Activated CD4-positive, alpha-beta T cell treated with anti-CD3 and anti-CD28 coated beads, Interleukin-2, Interleukin-6, amounts not matched to agents 100 ng/mL and 50 ng/mL, durations not matched to agents 16 hours and 8 hours (primary cell): ENCODE measurements around the gene DZANK1.
"Not testable (repeated sequence)": the region's sequence is repeated elsewhere in the genome, so short reads cannot be mapped to it uniquely, and the experiment has no call there.

Source experiments
- DNase-seq: peaks from one replicate; pipeline ENCODE4 v3.0.0-alpha.2; 2020

Gene DZANK1

DNA sequence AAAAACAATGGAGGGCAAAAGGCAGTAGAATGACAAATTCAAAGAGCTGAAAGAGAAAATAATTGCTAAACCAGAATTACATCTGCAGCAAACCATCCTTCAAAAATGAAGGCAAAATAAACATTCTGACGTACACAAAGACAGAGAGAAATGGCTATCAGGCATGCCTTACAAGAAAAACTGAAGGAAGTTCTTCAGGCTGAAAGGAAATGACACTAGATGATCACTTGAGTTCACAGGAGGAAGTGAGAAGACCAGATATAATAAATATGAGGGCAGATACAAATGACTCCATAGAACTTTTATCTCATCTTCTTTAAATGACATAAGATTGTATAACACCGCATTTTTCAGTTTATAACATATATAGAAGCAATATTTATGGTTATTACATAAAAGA is 30.0 kb downstream of the DZANK1 start:
- DNase-seq = no peak

DNA sequence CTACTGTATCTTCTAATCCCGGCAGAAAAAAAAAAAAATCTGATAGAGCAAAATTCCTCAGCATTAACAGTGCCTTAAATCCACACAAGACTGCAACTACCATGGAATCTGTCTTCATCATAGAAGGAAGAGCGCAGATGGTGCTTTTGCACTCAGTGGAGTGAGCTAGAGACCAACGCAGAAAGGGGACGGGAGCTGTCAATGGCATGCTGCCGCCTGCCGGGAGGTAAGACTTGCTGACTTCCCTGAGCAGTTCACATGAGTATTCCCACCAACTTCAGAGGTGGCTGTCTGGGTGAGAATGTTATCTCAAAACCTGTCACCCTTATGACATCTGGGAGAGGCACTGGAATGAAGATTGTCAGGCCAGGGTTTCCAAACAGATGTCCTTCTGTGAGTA is 35.6 kb downstream of the DZANK1 start:
- no peak for DNase-seq

DNA sequence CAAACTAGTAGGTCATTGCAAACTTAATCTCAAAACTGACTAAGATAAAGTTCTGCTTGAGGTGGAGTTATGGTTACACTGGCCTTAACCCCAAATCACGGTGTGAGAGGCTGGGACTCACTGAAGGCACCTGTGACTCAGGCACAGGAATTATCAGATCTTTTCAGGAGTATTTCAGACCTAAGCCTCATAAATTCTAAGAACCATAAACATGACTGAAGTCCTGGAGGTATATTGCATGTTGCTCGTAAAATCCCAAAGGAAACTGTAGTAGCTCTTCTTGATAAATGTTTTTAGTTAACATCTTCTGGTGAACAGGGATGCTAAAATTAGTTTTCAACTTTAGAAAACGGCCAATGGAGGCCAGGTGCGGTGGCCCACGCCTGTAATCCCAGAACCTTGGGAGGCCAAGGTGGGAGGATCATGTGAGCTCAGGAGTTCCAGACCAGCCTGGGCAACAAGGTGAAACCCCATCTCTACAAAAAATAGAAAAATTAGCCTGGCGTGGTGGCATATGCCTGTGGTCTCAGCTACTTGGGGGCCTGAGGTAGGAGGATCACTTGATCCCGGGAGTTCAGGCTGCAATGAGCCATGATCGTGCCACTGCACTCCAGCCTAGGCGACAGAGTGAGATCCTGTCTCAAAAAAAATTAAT is 36.5 kb downstream of the DZANK1 start:
- no peak for DNase-seq

DNA sequence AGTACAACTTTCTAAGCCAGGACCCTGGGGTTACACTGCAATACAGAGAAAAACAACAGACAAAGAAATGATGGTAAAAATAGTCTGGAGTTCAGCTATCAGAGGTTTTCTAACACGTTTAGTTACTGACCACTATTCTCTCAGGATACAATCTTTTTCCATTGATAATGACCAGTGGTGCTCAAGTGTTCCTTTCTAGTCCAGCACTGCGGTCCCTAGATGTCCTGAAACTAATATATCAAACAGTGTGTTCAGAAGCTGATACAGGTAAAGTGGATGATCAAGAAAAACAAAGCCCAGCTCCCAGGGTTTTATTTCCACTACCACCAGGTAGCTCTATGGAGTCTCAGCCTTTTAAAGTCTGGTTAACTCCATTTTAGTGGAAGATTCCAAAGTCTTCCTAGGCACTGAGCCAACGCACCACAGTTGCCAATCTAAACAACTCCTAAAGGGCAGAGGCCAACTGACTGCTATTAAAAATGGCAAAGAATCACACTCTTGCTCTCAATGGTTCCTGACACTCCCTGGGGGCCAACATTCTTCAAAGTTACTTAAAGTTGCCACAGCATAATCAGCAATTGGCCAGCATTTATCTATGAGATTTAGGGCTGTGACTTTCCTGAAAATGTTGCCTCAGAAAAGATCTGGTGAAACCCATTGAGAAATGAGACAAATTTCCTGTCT is 38.2 kb downstream of the DZANK1 start:
- DNase-seq = no peak

DNA sequence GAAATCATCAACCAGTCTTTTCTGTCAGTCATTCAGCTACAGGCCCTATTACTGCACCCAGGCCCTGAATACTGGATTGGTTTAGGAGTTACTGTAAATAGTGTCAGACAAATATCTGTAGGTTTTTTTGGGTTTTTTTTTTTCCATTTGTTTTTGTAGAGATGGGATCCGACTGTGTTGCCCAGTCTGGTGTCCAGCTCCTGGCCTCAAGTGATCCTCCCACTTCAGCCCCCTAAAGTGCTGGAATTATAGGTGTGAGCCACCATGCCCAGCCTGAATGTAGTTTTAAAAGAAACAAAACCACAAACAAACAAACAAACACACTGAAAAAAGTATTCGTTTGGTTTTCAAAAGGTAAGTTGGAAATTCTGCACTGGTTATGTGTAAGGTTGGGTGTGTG is 39.6 kb downstream of the DZANK1 start:
- DNase-seq = no peak

DNA sequence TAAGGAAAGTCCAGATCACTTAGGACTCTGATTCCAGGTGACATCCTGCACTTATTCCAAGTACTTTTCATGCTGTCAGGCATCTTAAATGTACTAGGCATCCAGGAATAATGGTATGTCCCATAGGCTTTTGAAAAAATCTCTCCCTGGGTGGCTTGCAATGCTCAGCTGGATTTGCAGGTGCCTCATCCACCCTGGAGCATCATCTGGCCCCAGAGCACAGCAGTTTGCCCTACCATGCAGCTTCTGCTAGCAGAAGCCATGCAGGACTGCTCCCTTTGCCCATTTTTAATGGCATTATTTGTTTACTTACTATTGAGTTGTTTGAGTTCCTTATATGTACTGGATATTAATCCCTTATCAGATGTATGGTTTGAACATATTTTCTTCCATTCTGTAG is 45.2 kb downstream of the DZANK1 start:
- no peak for DNase-seq

DNA sequence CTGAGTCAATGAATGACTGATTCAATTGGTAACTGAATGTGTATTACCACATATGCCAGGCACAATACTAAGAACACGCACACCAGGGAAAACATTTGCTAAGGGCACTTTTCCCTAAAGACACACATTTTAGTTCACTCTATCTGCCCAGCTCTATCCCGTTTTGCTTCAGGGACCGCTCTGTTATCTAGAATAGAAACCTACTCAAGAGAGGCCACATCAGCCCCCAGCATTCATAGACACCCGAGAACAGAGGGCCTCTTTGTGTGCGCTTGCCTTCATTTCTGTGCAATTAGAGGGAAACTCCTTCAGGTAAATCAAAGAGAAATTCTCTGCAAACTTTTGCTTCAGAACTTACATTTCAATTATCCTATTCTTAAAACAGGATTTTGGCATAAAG is 50.3 kb downstream of the DZANK1 start:
- DNase-seq = no peak

DNA sequence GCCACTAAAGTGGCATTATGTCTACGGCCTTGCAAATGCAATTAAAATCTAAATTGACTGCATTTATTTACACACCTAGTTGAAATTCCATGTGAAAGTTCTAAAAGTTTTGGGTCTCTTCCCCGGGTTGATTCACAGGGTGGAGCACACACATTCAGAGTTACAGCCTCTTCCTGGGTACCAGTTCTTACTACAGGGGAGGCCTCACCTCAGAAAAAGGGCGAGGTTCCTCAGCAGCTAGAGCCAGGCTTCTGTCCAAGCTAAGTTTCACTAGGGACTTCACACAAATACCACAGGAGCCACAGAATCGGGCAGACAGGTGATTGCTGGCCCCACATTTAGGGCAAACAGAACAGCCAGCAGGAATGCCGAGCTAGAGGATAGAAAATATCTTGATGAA is 52.7 kb downstream of the DZANK1 start:
- no peak for DNase-seq

DNA sequence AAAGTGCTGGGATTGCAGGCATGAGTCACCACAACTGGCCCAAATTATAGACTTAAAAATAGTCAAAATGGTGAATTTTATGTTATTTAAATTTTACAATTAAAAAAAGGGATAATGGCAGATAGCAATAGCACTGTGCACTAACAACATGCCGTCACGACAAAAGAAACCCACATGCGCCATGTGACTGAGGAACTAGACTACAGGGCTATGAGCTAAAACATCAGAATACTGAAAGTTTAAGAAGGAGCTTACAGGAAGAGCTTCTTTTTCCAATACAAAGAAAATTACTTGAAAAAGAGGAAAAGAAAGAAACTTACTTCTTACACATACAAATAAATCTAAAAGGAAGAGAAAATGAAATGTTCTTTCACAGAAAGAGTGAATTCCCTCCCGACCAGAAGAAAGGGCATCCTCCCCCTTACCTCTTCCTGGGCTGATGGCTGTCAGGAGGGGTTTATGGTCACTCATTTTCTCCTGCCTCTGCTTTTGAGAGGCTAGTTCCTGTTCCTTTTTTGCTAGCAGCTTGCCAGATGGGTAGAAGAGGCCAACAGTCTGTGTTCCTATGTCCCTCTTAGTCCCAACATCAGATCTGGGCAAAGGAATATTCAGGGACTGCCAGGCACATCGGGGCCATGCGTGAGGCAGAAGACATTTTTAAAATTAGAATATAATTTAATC is 54.5 kb downstream of the DZANK1 start:
- DNase-seq = no peak

DNA sequence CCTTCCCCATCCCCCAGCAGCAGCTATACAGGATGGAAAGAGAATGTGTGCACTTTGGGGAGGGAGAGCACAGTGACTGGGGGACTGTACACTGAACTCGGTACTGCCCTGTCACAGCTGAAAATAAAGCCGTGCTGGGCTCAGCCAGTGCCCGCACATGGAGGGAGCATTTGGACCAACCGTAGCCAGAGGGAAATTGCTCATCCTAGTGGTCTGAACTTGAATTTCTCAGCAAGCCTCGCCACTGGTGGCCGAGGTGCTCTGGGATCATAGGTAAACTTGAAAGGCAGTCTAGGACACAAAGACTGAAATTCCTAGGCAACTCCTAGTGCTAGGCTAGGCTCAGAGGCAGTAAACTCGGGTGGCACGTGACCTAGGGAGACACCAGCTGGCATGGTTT is 61.0 kb downstream of the DZANK1 start:
- DNase-seq = no peak

DNA sequence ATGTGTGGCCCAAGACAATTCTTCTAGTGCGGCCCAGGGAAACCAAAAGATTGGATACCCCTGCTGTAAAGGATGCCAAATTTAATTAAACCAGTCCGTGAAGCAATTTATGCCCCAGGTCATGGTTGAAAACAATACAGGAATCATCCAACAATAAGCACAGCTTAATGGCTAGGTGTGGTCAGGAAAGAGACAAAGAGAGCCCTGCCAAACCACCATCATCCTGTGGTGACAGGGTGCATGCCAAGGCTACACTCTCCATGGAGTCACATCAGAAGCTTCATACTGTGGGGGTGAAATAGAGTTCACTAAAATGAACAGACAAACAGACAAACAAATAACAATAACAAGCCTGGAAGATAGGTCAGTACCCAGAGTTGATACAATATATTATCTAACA is 62.7 kb downstream of the DZANK1 start:
- no peak for DNase-seq

DNA sequence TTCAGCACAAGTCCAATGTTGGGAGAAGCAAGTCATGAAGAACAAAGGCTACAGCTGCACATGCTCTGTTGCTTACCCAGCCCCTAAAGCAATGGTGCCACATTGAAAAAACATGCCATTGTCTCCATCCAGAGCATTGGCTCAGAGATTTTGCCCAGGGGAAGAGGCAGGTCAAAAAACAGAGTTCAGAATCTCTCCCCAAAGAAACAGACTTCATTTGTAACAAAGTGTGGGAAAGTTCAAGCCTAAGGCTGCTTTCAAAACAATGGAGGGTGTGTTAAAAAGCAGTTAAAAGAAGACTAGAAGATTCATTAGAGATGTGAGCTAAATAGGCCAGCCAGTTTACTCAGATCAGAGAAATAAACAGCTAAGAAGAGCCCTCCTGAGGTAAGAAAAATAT is 63.6 kb downstream of the DZANK1 start:
- no peak for DNase-seq

DNA sequence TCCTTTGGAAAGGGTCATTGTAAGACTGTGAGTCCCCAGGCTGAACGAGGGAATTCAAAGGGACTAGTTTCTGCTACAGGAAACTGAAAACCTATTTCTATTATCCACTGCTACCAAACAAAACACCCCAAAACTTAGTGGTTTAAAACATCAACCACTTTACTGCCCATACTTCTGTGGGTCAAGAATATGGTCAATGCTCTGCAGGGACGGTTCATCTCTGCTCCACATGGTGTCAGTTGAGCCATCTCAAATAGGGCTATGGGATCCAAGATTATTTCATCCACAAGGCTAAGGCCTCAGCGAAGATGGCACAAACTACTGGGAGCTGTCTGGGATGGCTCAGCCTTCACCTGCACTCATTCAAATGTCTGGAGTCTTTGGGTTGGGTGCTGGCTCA is 65.5 kb downstream of the DZANK1 start:
- DNase-seq = no peak

DNA sequence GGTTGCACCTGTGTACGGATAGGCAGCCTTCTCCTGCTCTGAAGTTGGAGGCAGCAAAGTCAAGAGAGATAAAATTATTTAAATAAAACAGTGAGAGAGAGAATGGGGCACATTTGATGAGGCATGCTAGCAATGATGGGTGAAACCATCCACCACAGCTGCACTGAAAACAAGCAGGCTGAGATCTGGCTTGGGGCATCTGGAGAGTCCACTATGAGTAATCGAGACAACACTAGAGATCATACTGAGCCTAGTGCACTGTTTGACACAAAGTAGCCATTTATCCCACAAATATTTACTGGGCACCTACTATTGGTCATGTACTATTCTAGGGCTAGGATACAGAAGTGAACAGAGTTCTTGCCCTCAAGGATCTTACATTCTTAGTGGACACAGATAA is 66.4 kb downstream of the DZANK1 start:
- no peak for DNase-seq

DNA sequence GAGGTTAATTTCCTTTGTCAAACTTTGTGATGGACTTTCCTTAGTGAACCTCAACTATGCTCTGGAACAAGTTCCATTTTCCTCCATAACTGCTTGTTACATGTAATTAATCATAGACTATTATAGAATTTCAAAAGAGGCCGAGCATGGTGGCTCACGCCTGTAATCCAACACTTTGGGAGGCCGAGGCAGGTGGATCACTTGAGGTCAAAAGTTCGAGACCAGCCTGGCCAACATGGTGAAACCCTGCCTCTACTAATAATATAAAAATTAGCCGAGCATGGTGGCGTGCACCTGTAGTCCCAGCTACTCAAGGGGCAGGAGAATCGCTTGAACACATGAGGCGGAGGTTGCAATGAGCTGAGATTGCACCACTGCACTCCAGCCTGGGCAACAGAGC is 68.1 kb downstream of the DZANK1 start:
- DNase-seq = not testable (repeated sequence)

DNA sequence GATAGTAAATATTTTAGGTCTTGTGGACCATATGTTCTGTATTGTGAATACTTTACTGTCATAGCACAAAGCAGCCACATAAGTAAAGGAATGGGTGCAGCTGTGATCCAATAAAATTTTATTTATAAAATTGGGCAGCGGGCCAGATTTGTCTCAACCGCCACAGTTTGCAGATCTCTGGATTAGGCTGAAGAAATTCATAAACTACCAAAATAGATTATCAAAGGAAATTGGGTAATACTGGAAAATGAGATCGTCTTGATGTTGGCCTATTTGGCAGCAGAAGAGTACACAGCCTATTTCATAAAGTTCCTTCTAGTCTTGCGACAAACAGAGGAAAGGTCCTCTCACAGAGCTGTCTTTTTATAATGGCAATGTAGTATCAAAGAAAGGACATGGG is 69.8 kb downstream of the DZANK1 start:
- DNase-seq = no peak

DNA sequence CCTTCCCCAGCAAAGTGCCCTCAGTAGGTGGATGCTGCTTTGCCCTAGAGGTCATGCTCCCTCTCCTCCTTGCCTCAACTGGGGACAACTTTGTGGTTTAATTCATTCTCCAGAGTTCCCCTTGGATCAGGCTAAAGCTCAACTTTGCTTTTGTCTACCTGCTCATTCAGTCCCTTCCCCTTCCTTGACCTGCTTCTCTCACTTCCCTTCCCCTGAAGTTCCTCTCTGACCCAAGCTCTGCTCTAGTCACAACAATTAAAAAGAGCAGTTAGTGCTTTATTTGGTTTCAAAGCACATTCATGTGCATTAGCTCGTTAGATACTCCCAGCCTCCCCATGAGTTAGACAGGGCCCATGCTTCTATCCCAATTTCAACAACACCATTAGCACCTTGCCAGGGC is 71.3 kb downstream of the DZANK1 start:
- no peak for DNase-seq

DNA sequence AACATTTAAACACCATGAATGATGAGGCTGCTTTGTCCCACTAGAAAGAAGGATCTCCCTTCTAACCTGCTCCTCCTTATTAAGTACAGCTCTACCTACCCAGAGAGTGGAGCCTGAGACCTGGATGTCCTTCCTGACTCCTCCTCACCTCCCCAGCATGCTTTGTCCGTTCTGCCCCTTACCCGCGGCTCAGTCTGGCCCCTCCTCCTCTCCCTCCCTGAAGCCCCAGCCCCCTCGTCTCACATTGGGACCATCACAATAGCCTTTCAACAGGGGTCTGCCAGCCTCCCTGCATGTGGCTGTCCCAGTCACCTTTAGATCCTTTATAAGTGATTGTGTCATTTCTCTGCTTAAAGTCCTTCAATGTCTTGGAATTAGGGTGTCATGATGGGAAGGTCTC is 72.5 kb downstream of the DZANK1 start:
- no peak for DNase-seq

DNA sequence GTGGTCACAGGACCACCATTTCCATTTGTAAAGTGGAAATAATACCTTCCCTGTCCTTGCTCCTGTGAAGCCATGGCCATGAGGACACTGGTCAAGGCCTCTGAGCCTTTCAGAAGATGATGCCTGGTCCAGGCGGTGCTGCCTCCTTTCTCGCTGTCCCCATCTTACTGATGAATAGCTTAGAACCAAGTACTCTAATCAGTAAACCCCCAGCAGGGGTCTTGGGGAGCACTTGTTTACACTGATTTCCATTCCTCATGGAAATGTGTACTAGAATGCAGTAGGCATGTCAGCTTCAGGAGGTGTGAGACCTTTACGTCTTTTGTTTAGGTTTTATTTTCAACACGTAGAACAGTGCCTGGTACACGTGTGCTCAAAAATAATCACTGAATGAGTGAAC is 75.1 kb downstream of the DZANK1 start:
- no peak for DNase-seq

DNA sequence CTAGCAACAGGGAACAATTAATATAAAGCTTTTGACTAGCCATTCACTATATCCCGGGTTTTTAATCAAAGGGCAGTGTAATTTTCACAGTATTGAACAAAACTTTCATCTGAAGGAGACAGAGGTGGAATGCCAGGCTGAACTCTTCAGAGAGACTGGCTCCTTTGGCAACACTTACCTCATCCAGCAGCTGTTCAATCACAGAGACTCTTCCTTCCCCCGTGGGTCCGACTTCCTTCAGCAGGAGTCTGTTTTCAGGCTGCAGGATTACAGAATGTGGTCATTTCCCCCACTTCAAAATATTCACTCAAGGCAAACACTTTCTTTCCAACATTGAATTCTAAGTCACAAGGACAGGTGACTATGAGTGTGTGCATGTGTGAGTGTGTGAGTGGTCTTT is 76.6 kb downstream of the DZANK1 start:
- no peak for DNase-seq

DNA sequence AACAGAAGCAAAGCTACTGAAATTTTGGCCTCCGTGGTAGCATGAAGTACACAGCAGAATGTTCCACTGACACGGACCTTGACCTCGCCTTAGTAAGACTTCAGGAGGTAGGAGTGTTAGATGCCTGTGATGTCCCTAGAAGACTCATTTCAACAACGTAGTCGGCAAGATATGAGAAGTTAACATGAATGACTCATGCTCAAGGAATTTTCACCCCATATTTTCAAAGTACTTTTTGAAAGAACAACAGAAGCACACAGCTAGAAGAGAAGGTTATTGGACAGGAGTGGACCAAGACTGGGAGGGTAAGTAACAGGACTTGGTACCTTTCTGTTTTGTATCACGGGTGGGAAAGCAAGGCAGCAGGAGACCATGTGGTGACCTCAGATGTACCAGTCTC is 78.0 kb downstream of the DZANK1 start:
- no peak for DNase-seq

DNA sequence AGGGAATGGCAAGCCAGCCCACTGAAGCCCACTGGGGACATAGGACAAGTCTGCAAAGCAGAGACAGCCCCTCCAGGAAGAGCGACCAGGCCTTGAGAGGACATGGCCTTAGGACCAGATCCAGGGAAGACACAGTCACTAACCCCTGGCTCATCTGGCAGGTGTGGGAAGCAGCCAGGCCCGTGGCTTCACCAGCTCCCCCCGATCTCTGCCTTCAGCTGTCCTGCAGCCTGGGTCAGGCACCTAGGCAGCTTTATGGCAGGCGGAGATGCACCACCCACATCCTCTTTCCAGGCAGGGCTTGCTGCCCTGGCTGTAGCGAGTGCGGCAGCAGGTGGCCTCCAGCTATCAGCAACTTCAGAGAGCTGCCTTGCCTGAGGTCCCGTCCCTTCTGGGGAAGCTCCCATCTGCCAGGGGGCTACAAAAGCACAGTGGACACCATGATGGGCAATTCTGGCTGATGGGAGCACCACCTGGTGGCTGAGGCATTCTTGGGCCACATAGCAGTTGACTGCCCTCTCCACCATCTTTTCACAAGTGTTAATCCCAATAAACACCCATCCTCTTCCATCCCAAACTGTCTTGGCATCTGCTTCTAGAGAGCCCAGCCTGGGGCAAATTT is 85.8 kb downstream of the DZANK1 start:
- DNase-seq = no peak

DNA sequence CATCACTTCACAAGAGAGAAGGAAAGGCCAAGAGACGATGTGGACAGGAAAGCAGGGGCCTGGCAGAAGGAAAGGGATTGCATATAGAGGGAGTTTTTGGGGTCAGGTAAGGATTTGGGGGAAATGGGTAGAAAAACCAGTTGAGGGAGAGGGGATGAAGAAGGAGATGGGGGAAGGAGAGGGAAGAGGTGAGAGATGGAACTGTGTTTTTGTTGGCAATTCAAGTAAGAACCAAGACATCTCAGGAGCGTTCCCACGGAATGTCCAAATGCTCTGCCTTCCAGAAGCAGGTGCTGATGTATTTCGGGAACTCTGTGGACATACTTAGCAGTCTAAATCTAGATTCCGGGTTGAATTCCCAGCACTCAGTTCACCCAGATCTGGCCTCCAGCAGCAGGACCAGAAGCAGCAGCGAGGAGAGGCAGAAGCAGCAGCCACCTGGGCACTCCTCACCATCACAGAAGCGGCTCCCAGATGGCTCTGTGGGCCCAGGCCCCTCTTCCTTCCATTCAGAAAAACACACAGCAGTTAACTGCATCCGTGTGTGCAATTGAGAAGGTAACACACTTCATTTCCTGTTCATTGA is 88.8 kb downstream of the DZANK1 start:
- DNase-seq = no peak

DNA sequence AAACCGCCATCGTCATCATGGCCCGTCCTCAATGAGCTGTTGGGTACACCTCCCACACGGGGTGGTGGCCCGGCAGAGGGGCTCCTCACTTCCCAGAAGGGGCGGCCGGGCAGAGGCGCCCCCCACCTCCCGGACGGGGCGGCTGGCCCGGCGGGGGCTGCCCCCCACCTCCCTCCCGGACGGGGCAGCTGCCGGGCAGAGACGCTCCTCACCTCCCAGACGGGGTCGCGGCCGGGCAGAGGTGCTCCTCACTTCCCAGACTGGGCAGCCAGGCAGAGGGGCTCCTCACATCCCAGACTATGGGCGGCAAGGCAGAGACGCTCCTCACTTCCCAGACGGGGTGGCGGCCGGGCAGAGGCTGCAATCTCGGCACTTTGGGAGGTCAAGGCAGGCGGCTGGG is 91.3 kb downstream of the DZANK1 start:
- not testable (repeated sequence) for DNase-seq
